GM18907 (cell line): Measurements from ENCODE around the gene RETREG1.
"Not testable (repeated sequence)": the region's sequence is repeated elsewhere in the genome, so short reads cannot be mapped to it uniquely, and the experiment has no call there.

Experiments
- ATAC-seq: cut with Tn5 transposase; IDR thresholded peaks from one replicate; pipeline ENCODE4 v1.9.1; 2021; ENCODE audit warnings: mild to moderate bottlenecking, moderate library complexity; ENCODE audit not compliant: unreplicated experiment

RETREG1 gene

GRCh38 chr5:16493261-16493660 is 123.5 kb downstream of the RETREG1 start:
- ATAC-seq, result no peak

GRCh38 chr5:16492398-16493140 is 124.2 kb downstream of the RETREG1 start:
- no peak for ATAC-seq

GRCh38 chr5:16490911-16491310 is 125.9 kb downstream of the RETREG1 start:
- ATAC-seq, result no peak

- peak; percentile 87 for ATAC-seq
Observed at GRCh38 chr5:16489322-16489791, 127.4 kb downstream of the RETREG1 start.

GRCh38 chr5:16487456-16487855 is 129.3 kb downstream of the RETREG1 start:
- ATAC-seq, result no peak

GRCh38 chr5:16486711-16487111 is 130.1 kb downstream of the RETREG1 start:
- ATAC-seq, result no peak

- no peak for ATAC-seq
Observed at GRCh38 chr5:16485656-16486055, 131.1 kb downstream of the RETREG1 start.

- ATAC-seq, result no peak
Observed at GRCh38 chr5:16484081-16484480, 132.7 kb downstream of the RETREG1 start.

GRCh38 chr5:16483361-16483760 is 133.4 kb downstream of the RETREG1 start:
- ATAC-seq, result no peak

GRCh38 chr5:16482891-16483290 is 133.9 kb downstream of the RETREG1 start:
- ATAC-seq, result no peak

- ATAC-seq, result no peak
Observed at GRCh38 chr5:16480821-16481538, 135.8 kb downstream of the RETREG1 start.

- ATAC-seq, result no peak
Observed at GRCh38 chr5:16480144-16480543, 136.7 kb downstream of the RETREG1 start.

GRCh38 chr5:16477541-16477940 is 139.3 kb downstream of the RETREG1 start:
- no peak for ATAC-seq

GRCh38 chr5:16476417-16476816 is 140.4 kb downstream of the RETREG1 start:
- not testable (repeated sequence) for ATAC-seq

GRCh38 chr5:16471387-16471786 is 145.4 kb downstream of the RETREG1 start:
- no peak for ATAC-seq

GRCh38 chr5:16467363-16468219 is 149.2 kb downstream of the RETREG1 start:
- ATAC-seq, result peak; percentile 84

- peak; percentile 92 for ATAC-seq
Observed at GRCh38 chr5:16465544-16466432, 151.0 kb downstream of the RETREG1 start, which contains the start of gene ZNF622. TSS of gene ZNF622 (minus strand) at chr5:16465800. CDS start at chr5:16465665, 135 bp downstream.

- no peak for ATAC-seq
Observed at GRCh38 chr5:16464664-16465543, 151.9 kb downstream of the RETREG1 start.

- no peak for ATAC-seq
Observed at GRCh38 chr5:16464231-16464630, 152.6 kb downstream of the RETREG1 start.
